Measurements from ENCODE around the gene POGLUT2. TPM values are rescaled to one million over a fixed set of nuclear protein-coding genes. Genes with fewer than 3 reads are reported as not detected.

The POGLUT2 gene
- total and polyA plus RNA-seq, 2 experiments from 2014 or later = 14.6 to 17.5 TPM

DNA sequence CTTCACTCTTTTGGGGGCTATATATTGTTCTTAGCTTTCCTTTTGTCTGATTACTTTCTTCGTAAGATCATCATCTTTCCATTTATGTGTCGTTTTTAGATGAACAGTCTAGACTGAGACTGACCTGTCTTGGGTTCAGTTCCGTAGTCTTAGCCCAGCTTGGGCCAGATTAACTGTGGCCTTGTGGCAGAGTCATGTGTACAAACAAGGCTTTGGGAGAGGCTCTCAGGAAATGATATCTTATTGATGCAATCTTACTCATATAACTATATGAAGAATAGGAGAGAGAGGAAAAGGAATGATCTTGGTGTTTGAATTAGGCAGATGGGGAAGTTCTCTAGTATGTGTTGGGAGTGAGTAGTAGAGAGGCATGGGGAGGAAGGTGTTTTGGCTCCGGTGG lies 40.2 kb upstream of the POGLUT2 start:
- DNase-seq (ENCODE audit: low spot score) (no peak), ATAC-seq (no peak)
- Mint-ChIP-seq H3K27ac (no peak overlapping the region), H3K4me1 (no peaks in the 10 kb centered on the region), H3K36me3 (ENCODE audit: low read depth) (no peaks in the 10 kb centered on the region), H3K4me3 (no peak overlapping the region), H3K27me3 (ENCODE audit: insufficient read depth, low read depth, poor library complexity) (no peaks in the 10 kb centered on the region), H3K9me3 (no peaks in the 10 kb centered on the region)
- H3K4me3 ChIP-seq = no peak overlapping the region
- no peaks in the 10 kb centered on the region for H3K79me2 ChIP-seq (replicated peaks; ENCODE audit: insufficient read depth)
- no peak overlapping the region for H2AFZ ChIP-seq
- no peak overlapping the region for H3K27ac ChIP-seq (ENCODE audit: low read depth)
- H3K27me3 ChIP-seq (ENCODE audit: insufficient read depth) = no peaks in the 10 kb centered on the region
- no peaks in the 10 kb centered on the region for H3K4me1 ChIP-seq (ENCODE audit: insufficient read depth)
- H3F3A ChIP-seq (replicated peaks; ENCODE audit: low read depth) = no peaks in the 10 kb centered on the region
- no peaks in the 10 kb centered on the region for H3K36me3 ChIP-seq (ENCODE audit: insufficient read depth)
- H3K4me2 ChIP-seq = no peak overlapping the region
- no peak for TF ChIP-seq EZH2phosphoT487 (IDR thresholded peaks at IDR 0.05; ENCODE audit: unreplicated experiment)
- TF ChIP-seq EZH2 (IDR thresholded peaks at IDR 0.05; ENCODE audit: low read depth, unreplicated experiment) = no peak
- no peak for TF ChIP-seq CTCF (conservative IDR thresholded peaks at IDR 0.05; ENCODE audit: low read depth in 2 of 2)
- no peak for TF ChIP-seq NANOG (IDR thresholded peaks at IDR 0.05; ENCODE audit: borderline replicate concordance)
- no peak for TF ChIP-seq STAT1 (IDR thresholded peaks at IDR 0.05; ENCODE audit: unreplicated experiment)
- no peak for TF ChIP-seq ZNF462 (CRISPR knock-in tag; IDR thresholded peaks at IDR 0.05)
- no peak for TF ChIP-seq JUNB (IDR thresholded peaks at IDR 0.05; ENCODE audit: unreplicated experiment)
- no peak for TF ChIP-seq ETS1 (IDR thresholded peaks at IDR 0.05)
- no peak for TF ChIP-seq POLR2AphosphoS5 (IDR thresholded peaks at IDR 0.05; ENCODE audit: low read depth)
- no peak for TF ChIP-seq CREB1 (CRISPR knock-in tag; IDR thresholded peaks at IDR 0.05; ENCODE audit: low read depth)
- TF ChIP-seq ZNF114 (CRISPR knock-in tag; IDR thresholded peaks at IDR 0.05) = no peak
- TF ChIP-seq REST (IDR thresholded peaks at IDR 0.05; ENCODE audit: unreplicated experiment) = no peak
- TF ChIP-seq ZNF331 (CRISPR knock-in tag; IDR thresholded peaks at IDR 0.05; ENCODE audit: low read depth) = no peak
- no peaks in the 10 kb centered on the region for H3K9me2 ChIP-seq (ENCODE audit: insufficient read depth)
- H4K20me1 ChIP-seq (replicated peaks; ENCODE audit: insufficient read depth) = no peaks in the 10 kb centered on the region

Data from GM23338 (cell line).